GM12892 (cell line): Measurements from ENCODE around the gene EEF1A2.

ENCODE experiments used
- POLR2A ChIP-seq: IDR thresholded peaks from 2 replicates; pipeline ENCODE4 v1.6.1; 2011; ENCODE audit warnings: low read depth, low read length, control low read depth
- POLR2AphosphoS5 ChIP-seq: IDR thresholded peaks from 2 replicates; pipeline ENCODE4 v1.6.1; 2011; ENCODE audit warnings: low read depth, low read length, control low read depth

- TF ChIP-seq POLR2A (no peak), POLR2AphosphoS5 (no peak)
Observed at GRCh38 chr20:63536241-63536977, 37.5 kb upstream of the EEF1A2 start.
